ENCODE results near the gene HINT1.
A peak's percentile ranks its signal among the peaks of the same experiment; 100 is the strongest.
"Not testable (repeated sequence)": the region's sequence is repeated elsewhere in the genome, so short reads cannot be mapped to it uniquely, and the experiment has no call there.

The HINT1 gene

GRCh38 chr5:131170540-131171275 is 5.7 kb upstream of the HINT1 start, which contains the start of gene LYRM7:
LYRM7 (plus strand) TSS chr5:131170944; CDS start chr5:131171021, 77 bp downstream.
- DNase-seq, result peak; percentile 95

- DNase-seq, result no peak
Measured at GRCh38 chr5:131169810-131170539, 4.9 kb upstream of the HINT1 start.

GRCh38 chr5:131167615-131168014 is 2.6 kb upstream of the HINT1 start:
- no peak for DNase-seq

DNA sequence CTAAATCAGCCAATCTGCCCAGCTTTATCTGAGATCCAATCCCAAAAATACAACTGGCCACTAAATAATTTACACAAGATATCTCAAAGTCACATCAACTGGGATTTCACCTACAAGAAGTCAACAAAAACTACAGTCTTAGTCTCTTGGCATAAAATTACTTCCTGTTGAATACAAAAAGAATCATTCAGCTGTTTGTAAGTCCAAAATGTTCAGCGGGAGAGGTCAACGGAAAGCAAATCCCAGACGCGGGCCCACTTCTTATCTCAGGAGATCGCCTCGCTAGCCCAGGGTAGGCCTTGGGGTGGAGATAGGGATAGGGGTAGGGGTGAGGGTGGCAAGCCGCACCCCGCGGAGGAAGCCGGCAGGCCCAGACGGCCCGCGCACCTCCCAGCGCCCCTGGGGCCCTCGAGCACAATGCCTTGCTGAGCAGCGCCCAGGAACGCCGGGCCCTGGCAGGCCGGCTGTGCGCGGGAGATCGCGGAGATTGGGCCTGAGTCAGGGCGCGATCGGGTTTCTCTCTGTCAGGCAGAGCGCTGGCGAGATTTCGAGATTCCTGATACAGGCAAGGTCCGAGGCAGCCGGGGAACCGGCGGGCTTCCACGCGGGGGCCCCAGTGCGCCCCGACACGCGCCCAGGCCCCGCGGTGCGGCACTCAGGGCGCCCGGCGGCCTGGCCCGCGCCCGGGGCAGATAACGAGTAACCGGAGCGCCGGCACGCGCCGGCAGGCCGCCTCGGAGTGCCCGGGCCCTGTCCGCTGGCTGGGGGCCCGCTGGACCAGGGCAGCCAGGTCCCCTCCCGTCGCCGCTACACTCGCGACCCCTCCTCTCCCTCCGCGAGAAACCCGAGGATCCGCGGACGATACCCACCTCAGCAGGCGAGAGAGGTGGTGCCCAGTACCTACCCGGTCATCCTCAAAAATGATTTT is 601 bp downstream of the HINT1 start:
- DNase-seq, result peak; percentile 35

GRCh38 chr5:131163276-131164119 is 1.6 kb downstream of the HINT1 start:
- DNase-seq, result peak; percentile 3

- no peak for DNase-seq
Measured at GRCh38 chr5:131160134-131160533, 4.9 kb downstream of the HINT1 start.

- DNase-seq, result no peak
Measured at GRCh38 chr5:131156957-131157356, 8.1 kb downstream of the HINT1 start.

GRCh38 chr5:131156385-131156784 is 8.7 kb downstream of the HINT1 start:
- no peak for DNase-seq

DNA sequence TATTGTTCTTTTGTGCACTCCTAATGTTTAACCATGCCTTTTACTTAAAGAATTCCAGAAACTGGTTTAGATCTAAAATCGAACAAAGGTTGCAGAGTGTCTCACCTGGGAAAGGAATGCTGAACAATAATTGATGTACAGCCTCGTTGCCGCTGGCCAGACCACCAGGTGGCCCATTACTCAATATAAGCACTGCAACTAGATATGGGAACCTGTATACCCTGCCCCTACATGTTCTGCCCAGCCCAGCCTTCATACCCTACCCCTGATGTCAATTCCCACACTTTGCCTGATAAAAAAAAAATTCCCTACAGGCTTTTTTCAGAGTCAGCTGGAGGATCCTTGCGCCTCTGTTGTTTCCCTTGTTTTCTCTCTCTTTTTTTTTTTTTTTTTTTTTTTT is 13.8 kb downstream of the HINT1 start:
- DNase-seq, result no peak

- DNase-seq, result no peak
Measured at GRCh38 chr5:131150408-131150807, 14.6 kb downstream of the HINT1 start.

- no peak for DNase-seq
Measured at GRCh38 chr5:131148835-131149234, 16.2 kb downstream of the HINT1 start.

DNA sequence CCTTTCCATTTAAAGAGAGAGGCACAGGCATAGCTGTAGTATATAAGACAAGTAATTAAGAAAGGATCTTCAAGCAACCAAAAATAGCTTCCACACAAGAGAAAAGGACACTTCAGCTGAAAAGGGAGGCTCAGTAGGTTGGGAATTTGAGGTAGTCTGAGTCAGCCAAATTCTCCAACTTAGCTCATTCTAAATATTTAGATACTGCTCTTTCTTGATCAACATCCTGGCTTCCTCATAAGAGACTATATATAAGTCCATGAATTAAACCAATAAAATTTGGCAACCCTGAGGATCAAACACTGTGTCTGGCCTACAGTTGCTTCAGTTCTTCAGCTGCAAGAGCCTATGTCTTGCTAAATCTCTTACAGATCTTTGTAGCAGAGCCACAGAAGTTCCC is 17.8 kb downstream of the HINT1 start:
- DNase-seq, result no peak

DNA sequence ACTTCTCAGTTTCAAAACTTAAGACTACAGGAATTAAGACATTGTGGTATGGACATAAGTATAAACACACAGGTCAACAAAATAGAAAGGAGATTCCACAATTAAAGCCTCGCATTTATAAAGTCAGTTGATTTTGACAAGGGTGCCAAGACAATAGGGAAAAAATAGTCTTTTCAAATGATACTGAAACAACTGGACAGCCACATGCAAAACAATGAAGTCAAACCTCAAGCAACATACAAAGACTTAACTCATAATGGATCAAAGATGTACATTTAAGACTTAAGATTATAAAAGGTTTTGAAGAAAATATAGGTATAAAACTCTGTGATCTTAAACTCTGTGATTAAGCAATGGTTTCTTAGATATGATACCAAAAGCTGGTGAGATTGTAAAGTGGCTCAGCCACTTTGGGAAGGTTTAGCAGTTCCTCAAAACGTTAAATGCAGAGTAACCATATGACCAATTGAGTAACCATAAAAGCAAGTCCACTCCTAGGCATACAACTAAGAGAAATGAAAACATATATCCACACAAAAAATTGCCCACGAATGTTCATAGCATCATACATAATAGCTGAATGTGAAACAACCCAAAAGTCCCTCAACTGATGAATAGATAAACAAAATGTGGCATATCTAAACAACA is 22.0 kb downstream of the HINT1 start:
- DNase-seq, result no peak

GRCh38 chr5:131139321-131139720 is 25.7 kb downstream of the HINT1 start:
- no peak for DNase-seq

GRCh38 chr5:131138406-131138805 is 26.6 kb downstream of the HINT1 start:
- DNase-seq, result not testable (repeated sequence)

GRCh38 chr5:131133091-131133490 is 32.0 kb downstream of the HINT1 start:
- DNase-seq, result not testable (repeated sequence)

- no peak for DNase-seq
Measured at GRCh38 chr5:131129306-131129705, 35.8 kb downstream of the HINT1 start.

- not testable (repeated sequence) for DNase-seq
Measured at GRCh38 chr5:131127244-131127643, 37.8 kb downstream of the HINT1 start.

- no peak for DNase-seq
Measured at GRCh38 chr5:131114754-131115153, 50.3 kb downstream of the HINT1 start.

- no peak for DNase-seq
Measured at GRCh38 chr5:131112424-131112823, 52.6 kb downstream of the HINT1 start.

DNA sequence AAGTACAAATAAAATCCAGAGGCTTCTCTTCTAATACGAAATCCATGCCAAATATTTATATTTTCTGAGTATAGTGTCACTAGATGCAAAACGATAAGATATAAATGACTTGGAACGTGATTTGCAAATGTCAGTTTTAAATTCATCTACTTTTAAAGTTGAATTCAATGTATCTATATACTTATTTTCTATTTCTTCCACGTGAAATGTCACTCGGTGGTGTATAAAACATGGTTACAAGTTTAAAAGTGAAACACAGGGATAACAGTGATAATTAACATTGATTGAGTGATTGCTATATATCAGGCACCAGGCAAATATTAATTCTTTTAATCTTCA is 54.8 kb downstream of the HINT1 start:
- DNase-seq, result no peak
